Lung (tissue), 12 donors: Measurements from ENCODE around the gene HAUS8. TPM values are rescaled to one million over a fixed set of nuclear protein-coding genes. Genes with fewer than 3 reads are reported as not detected.

ENCODE experiments used
- ATAC-seq: fragments of 200-7000 bp; cut with Tn5 transposase; one replicate; pipeline ENCODE4 v1.9.1; 2020; ENCODE audit warnings: moderate number of reproducible peaks; ENCODE audit not compliant: insufficient read depth, low FRiP score
- DNase-seq, 3 donors: peaks; one replicate each; pipeline ENCODE4 v3.0.0-alpha.2; 2013 to 2017
- H3K27ac ChIP-seq, 2 donors: one replicate each; pipeline ENCODE4 v1.5.1; 2013; ENCODE audit warnings: mild to moderate bottlenecking in 2 of 2, moderate library complexity in 2 of 2, control low read depth in 1 of 2, inconsistent platforms in 1 of 2, low read depth in 1 of 2, low read length in 1 of 2
- H3K27me3 ChIP-seq, 3 donors: one replicate each; pipeline ENCODE4 v1.5.1; 2013; ENCODE audit warnings: low read length in 2 of 3; ENCODE audit not compliant: control insufficient read depth in 3 of 3, insufficient read depth in 3 of 3
- H3K36me3 ChIP-seq, 4 donors: one replicate each; pipeline ENCODE4 v1.5.1; 2013; ENCODE audit warnings: low read length in 4 of 4, mild to moderate bottlenecking in 1 of 4, moderate library complexity in 1 of 4; ENCODE audit not compliant: control insufficient read depth in 4 of 4, insufficient read depth in 4 of 4
- H3K4me1 ChIP-seq, 5 donors: one replicate each; pipeline ENCODE4 v1.5.1; 2013; ENCODE audit warnings: low read length in 5 of 5, mild to moderate bottlenecking in 2 of 5, moderate library complexity in 1 of 5; ENCODE audit not compliant: control insufficient read depth in 5 of 5, insufficient read depth in 5 of 5
- H3K4me3 ChIP-seq: one replicate; pipeline ENCODE4 v1.5.1; 2013; ENCODE audit warnings: mild to moderate bottlenecking, control low read depth, moderate library complexity
- H3K9ac ChIP-seq, 2 donors: one replicate each; pipeline ENCODE4 v1.5.1; 2013; ENCODE audit warnings: low read length in 2 of 2, control low read depth in 1 of 2; ENCODE audit not compliant: insufficient read depth in 1 of 2
- H3K9me3 ChIP-seq, 4 donors: one replicate each; pipeline ENCODE4 v1.5.1; 2013; ENCODE audit warnings: low read length in 3 of 4, mild to moderate bottlenecking in 1 of 4, moderate library complexity in 1 of 4; ENCODE audit not compliant: control insufficient read depth in 4 of 4, insufficient read depth in 3 of 4
- WGBS, 2 donors: extraction: QIAGEN DNeasy Blood & Tissue Kit; methylation state at CpG; one replicate each; pipeline ENCODE4 v1.1.7; 2013; 5-methylcytosine and 5-hydroxymethylcytosine counted together
- polyA plus RNA-seq, 2 donors: library from polyadenylated mRNA; stranded (reverse); fragments of 200-250 nt; gene quantifications; one replicate each; pipeline ENCODE4 v1.2.1, GENCODE V29; 2013
- total RNA-seq, 2 donors: library from RNA; depleted of rRNA in 1 of 2; stranded (reverse); fragments of >200 nt in 1 of 2; gene quantifications; one replicate each; pipeline ENCODE4 v1.2.1, GENCODE V29; 2014 to 2021
- TF ChIP-seq, protein P1 (sequence below): IDR thresholded peaks from 2 replicates; pipeline ENCODE4 v1.5.1; 2012; ENCODE audit warnings: mild to moderate bottlenecking; ENCODE audit errors: control extremely low read depth, extremely low read depth
- donor health status: control.
- donor health status: control.
- donor health status: Bipolar disorder and iron deficiency.
- donor health status: healthy.
- donor health status: DM: yes; HTN: yes; CAD: no.

The HAUS8 gene
- total and polyA plus RNA-seq, 4 donors = 6.1 to 13.8 (median 8.5) TPM

DNA sequence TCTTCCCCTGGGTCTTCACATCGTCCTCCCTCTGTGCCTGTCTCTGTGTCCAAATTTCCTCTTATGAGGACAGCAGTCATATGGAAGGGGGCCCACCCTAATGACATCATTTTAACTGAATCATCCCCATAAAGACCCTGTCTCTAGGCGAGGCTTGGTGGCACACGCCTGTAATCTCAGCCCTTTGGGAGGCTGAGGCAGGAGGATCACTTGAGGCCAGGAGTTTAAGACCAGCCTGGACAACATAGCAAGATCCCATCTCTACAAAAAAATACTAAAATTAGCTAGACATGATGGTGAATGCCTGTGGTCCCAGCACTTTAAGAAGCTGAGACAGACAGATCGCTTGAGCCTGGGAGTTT, 5.2 kb upstream of the HAUS8 start:
- Histone ChIP-seq H3K9me3 (no peaks in the 10 kb centered on the region), H3K36me3 (peaks cover 0 to 6% (median 0%) of the 10 kb centered on the region in 4 donors), H3K27ac (peak overlapping the region; percentile 76 to 94), H3K4me3 (no peak overlapping the region), H3K4me1 (peaks cover 7 to 26% (median 12%) of the 10 kb centered on the region in 5 donors), H3K27me3 (no peaks in the 10 kb centered on the region), H3K9ac (peak overlapping the region in 1 of 2 donors; percentile 69)
- ATAC-seq (no peak), DNase-seq (no peak)
- WGBS, 2 donors = 74 to 89% methylated on average over 4 of the region's 4 CpGs
- TF ChIP-seq, protein P1, sequence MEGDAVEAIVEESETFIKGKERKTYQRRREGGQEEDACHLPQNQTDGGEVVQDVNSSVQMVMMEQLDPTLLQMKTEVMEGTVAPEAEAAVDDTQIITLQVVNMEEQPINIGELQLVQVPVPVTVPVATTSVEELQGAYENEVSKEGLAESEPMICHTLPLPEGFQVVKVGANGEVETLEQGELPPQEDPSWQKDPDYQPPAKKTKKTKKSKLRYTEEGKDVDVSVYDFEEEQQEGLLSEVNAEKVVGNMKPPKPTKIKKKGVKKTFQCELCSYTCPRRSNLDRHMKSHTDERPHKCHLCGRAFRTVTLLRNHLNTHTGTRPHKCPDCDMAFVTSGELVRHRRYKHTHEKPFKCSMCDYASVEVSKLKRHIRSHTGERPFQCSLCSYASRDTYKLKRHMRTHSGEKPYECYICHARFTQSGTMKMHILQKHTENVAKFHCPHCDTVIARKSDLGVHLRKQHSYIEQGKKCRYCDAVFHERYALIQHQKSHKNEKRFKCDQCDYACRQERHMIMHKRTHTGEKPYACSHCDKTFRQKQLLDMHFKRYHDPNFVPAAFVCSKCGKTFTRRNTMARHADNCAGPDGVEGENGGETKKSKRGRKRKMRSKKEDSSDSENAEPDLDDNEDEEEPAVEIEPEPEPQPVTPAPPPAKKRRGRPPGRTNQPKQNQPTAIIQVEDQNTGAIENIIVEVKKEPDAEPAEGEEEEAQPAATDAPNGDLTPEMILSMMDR = no peak

DNA sequence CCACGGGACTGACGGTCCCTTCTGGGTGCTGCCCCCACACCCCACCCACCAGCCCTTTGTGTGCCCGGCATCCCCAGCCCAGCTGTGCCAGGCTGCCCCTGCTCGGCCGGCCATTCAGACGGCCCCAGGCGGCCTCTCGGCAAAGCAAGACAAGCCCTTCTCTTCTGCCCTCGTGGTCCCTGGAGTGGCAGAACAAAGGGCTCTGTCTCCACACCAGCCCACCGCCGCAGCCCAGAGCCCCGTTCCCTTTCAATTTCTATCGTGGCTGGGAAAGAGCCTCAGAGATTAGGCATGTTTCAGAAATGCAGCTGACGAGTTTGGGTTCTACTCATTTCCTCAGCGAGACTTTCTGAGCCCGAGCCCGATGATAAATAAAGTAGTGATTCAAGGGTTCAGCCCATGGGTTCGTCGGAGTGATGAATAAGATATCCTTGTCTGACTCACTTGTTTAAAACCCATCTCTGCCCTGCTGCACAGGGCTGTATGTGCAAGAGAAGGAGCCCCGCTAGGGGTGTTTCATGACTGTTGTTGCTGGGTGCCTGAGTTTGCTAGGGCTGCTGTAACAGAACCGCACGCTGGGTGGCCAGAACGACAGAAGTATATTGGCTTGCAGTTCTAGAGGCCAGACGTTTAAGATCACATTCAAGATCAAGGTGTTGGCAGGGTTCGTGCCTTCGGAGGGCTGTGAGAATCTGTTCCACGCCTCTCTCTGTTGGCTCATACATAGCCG, 4.6 kb upstream of the HAUS8 start:
- peak overlapping the region; percentile 77 to 94 for H3K27ac ChIP-seq
- WGBS, 2 donors = 47 to 65% methylated on average over 28 of the region's 28 CpGs
- peaks cover 0 to 3% (median 2%) of the 10 kb centered on the region in 4 donors for H3K36me3 ChIP-seq
- ATAC-seq = peak; percentile 24
- no peak overlapping the region for H3K4me3 ChIP-seq
- peaks cover 7 to 26% (median 12%) of the 10 kb centered on the region in 5 donors for H3K4me1 ChIP-seq
- no peaks in the 10 kb centered on the region for H3K27me3 ChIP-seq
- peak; percentile 88 to 96 (median 94) for DNase-seq
- TF ChIP-seq, protein P1 = no peak
- H3K9me3 ChIP-seq = no peaks in the 10 kb centered on the region
- H3K9ac ChIP-seq = peak overlapping the region; percentile 17 to 69

DNA sequence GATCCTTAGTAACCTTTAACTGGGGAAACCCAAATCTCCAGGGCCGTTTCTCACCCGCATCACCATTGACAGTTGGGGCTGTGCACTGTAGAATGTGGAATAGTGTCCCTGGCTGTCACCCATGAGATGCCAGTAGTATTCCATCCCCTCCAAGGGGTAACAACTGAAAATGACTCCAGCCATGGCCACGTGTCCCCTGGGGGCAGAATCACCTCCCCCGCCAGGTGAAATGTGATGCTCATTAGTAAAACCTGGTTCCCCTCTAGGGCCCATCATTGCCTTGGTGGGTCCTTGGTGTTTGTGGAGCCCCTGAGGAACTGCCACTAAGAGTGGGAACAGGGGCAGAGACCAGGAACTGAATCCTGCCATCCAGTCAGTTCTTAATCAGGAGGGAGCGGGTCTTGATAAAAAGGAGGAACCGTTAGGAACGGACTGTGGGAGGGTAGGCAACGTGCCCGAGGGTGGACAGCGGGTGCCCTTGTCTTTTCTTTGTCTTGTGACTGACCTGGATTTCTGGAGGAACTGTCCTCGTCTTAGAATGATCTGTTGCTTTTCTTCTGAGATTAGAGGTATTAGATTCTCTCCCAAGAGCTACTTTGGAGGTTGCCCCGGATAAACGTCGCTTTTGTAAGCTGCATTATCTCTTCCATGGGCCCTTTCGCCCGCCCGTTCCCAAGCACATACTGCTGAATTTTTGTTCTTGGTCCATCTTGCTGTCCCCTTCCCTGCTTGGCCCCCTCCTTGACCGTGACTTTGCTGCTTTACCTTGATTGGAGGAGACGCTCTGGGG, 3.9 kb upstream of the HAUS8 start:
- peak overlapping the region in 1 of 2 donors; percentile 69 for H3K9ac ChIP-seq
- H3K9me3 ChIP-seq = no peaks in the 10 kb centered on the region
- H3K4me1 ChIP-seq = peaks cover 12 to 34% (median 16%) of the 10 kb centered on the region in 5 donors
- DNase-seq (no peak), ATAC-seq (no peak)
- WGBS, 2 donors = 71 to 78% methylated on average over 19 of the region's 19 CpGs
- no peak overlapping the region for H3K4me3 ChIP-seq
- TF ChIP-seq, protein P1 = no peak
- H3K36me3 ChIP-seq = peaks cover 0 to 3% (median 2%) of the 10 kb centered on the region in 4 donors
- H3K27me3 ChIP-seq = no peaks in the 10 kb centered on the region
- H3K27ac ChIP-seq = peak overlapping the region; percentile 77 to 94
